Breast epithelium (tissue), 4 donors: ENCODE measurements around the gene GGN. TPM values are rescaled to one million over a fixed set of nuclear protein-coding genes. Genes with fewer than 3 reads are reported as not detected.
"Not testable (repeated sequence)": the region's sequence is repeated elsewhere in the genome, so short reads cannot be mapped to it uniquely, and the experiment has no call there.

Experiments
- DNase-seq, 2 donors: peaks; one replicate each; pipeline ENCODE4 v3.0.0-alpha.2; 2019; ENCODE audit warnings: low spot score in 2 of 2
- H3K27ac ChIP-seq, 2 donors: fragments of 200-600 bp; sonication (generic) in 1 of 2; one replicate each; pipeline ENCODE4 v1.5.1; 2016 to 2019; ENCODE audit warnings: mild to moderate bottlenecking in 1 of 2
- H3K27me3 ChIP-seq, 2 donors: fragments of 200-600 bp; sonication (generic) in 1 of 2; one replicate each; pipeline versions ENCODE4 v1.5.1 to v1.6.0; 2017 to 2019; ENCODE audit warnings: control low read depth in 1 of 2, mild to moderate bottlenecking in 1 of 2
- H3K36me3 ChIP-seq: fragments of 200-600 bp; one replicate; pipeline ENCODE4 v1.5.1; 2019
- H3K4me1 ChIP-seq, 2 donors: fragments of 200-600 bp; sonication (generic); one replicate each; pipeline ENCODE4 v1.5.1; 2016 to 2019; ENCODE audit warnings: control low read depth in 1 of 2
- H3K4me3 ChIP-seq, 3 donors: fragments of 200-600 bp; sonication (generic); 1 replicate in 2 of 3; 2 replicates in 1 of 3; pipeline ENCODE4 v1.5.1; 2016 to 2019; ENCODE audit warnings: mild to moderate bottlenecking in 3 of 3, moderate library complexity in 2 of 3
- H3K9me3 ChIP-seq, 2 donors: fragments of 200-600 bp; sonication (generic) in 1 of 2; one replicate each; pipeline ENCODE4 v1.5.1; 2016 to 2019; ENCODE audit warnings: control low read depth in 1 of 2
- CTCF ChIP-seq, 3 donors: fragments of 450-650 bp; IDR thresholded peaks; one replicate each; pipeline ENCODE4 v1.5.1; 2016 to 2017; ENCODE audit warnings: antibody characterized with exemption in 3 of 3, mild to moderate bottlenecking in 3 of 3, moderate library complexity in 3 of 3
- POLR2A ChIP-seq: fragments of 450-650 bp; IDR thresholded peaks from one replicate; pipeline ENCODE4 v1.6.1; 2016; ENCODE audit warnings: antibody characterized with exemption, mild to moderate bottlenecking, moderate library complexity
- POLR2AphosphoS5 ChIP-seq, 3 donors: sonication (generic); formaldehyde crosslinking; IDR thresholded peaks; one replicate each; pipeline ENCODE4 v1.6.1; 2017; ENCODE audit warnings: antibody characterized with exemption in 3 of 3
- intact Hi-C: fragments of 100-400 bp; cut with DNase I; formaldehyde crosslinking; loops from one replicate; pipeline ENCODE4 v1.15.1; 2023; ENCODE audit warnings: low total_unique reads
- total RNA-seq, 3 donors: library from RNA; depleted of rRNA; stranded (reverse); fragments of >200 nt; gene quantifications; one replicate each; pipeline ENCODE4 v1.1.0, GENCODE V29; 2016

The GGN gene
- total RNA-seq, 3 donors from 2014 or later: 0.16 to 0.44 (median 0.33) TPM

- DNase-seq: no peak
- Histone ChIP-seq H3K4me3 (no peak overlapping the region), H3K9me3 (no peaks in the 10 kb centered on the region), H3K27me3 (no peaks in the 10 kb centered on the region), H3K4me1 (no peaks in the 10 kb centered on the region), H3K36me3 (no peaks in the 10 kb centered on the region), H3K27ac (no peak overlapping the region)
- intact Hi-C loops: no loop called here
- TF ChIP-seq POLR2AphosphoS5 (IDR thresholded peaks at IDR 0.05) (no peak), CTCF (IDR thresholded peaks at IDR 0.05) (no peak), POLR2A (no peak)
These were observed 23.3 kb upstream of the GGN start for GRCh38 chr19:38411041-38411712.

GRCh38 chr19:38410407-38410806, 22.6 kb upstream of the GGN start:
- H3K27ac ChIP-seq, H3K27me3 ChIP-seq, H3K4me1 ChIP-seq, H3K9me3 ChIP-seq, H3K4me3 ChIP-seq, DNase-seq, H3K36me3 ChIP-seq, intact Hi-C loops: not testable (repeated sequence)

- TF ChIP-seq CTCF (IDR thresholded peaks at IDR 0.05) (no peak), POLR2AphosphoS5 (IDR thresholded peaks at IDR 0.05) (no peak), POLR2A (no peak)
- H3K4me1 ChIP-seq: no peaks in the 10 kb centered on the region
- no peaks in the 10 kb centered on the region for H3K36me3 ChIP-seq
- H3K4me3 ChIP-seq: no peak overlapping the region
- H3K9me3 ChIP-seq: no peaks in the 10 kb centered on the region
- no peak for DNase-seq
- H3K27ac ChIP-seq: no peak overlapping the region
- intact Hi-C loops: loop anchor here (2.0 to 10.0 kb wide), 2 partner anchors 65 to 935 kb away; partner anchors contain the start of gene SAMD4B
- H3K27me3 ChIP-seq: no peaks in the 10 kb centered on the region
These were observed 21.8 kb upstream of the GGN start for GRCh38 chr19:38409631-38410133.

GRCh38 chr19:38405276-38405675, 17.4 kb upstream of the GGN start:
- Histone ChIP-seq H3K4me1 (no peaks in the 10 kb centered on the region), H3K4me3 (no peak overlapping the region), H3K27ac (no peak overlapping the region), H3K27me3 (no peaks in the 10 kb centered on the region), H3K36me3 (no peaks in the 10 kb centered on the region), H3K9me3 (no peaks in the 10 kb centered on the region)
- TF ChIP-seq POLR2A (no peak), CTCF (IDR thresholded peaks at IDR 0.05) (no peak), POLR2AphosphoS5 (IDR thresholded peaks at IDR 0.05) (no peak)
- DNase-seq: no peak
- intact Hi-C loops: loop anchor here (10.0 kb wide), 1 partner anchor 940 kb away; the partner anchor contains the start of gene SAMD4B

- no peak for DNase-seq
- TF ChIP-seq POLR2A: no peak
- no peak for TF ChIP-seq CTCF (IDR thresholded peaks at IDR 0.05)
- TF ChIP-seq POLR2AphosphoS5 (IDR thresholded peaks at IDR 0.05): no peak
- Histone ChIP-seq H3K36me3 (no peaks in the 10 kb centered on the region), H3K4me3 (no peak overlapping the region), H3K27me3 (no peaks in the 10 kb centered on the region), H3K4me1 (no peaks in the 10 kb centered on the region), H3K27ac (no peak overlapping the region), H3K9me3 (no peaks in the 10 kb centered on the region)
- intact Hi-C loops: loop anchor here (10.0 kb wide), 1 partner anchor 940 kb away; the partner anchor contains the start of gene SAMD4B
These were observed 17.0 kb upstream of the GGN start for GRCh38 chr19:38404858-38405257.
